ENCODE data around the gene PALM2AKAP2. TPM values are rescaled to one million over a fixed set of nuclear protein-coding genes. Genes with fewer than 3 reads are reported as not detected.

The PALM2AKAP2 gene
- polyA plus RNA-seq, 1 donor from 2014 or later = 0.41 TPM

DNA sequence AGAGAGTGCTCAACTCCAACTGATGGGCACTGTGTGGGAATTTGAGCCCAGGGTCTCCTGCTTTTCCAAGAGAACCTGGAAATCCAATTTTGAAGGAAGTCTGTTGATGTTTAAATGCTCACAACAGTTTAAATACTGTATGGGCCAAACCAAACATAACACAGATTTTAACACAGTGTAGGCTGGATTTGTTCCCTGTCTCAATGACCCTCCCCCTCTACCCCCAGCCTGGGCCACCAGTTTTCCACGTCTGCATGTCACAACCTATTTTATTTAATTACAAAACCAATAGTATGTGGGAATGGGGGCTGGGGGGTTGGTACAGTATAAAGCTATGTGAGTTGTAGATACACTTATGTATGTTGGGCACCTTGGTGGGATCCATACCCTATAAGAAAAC, 11.7 kb downstream of the PALM2AKAP2 start:
- Histone ChIP-seq H3K4me2 (ENCODE audit: low read length) (no peak overlapping the region), H3K4me3 (ENCODE audit: low read length) (no peak overlapping the region), H3K9me3 (ENCODE audit: low read length) (no peaks in the 10 kb centered on the region), H4K20me1 (ENCODE audit: insufficient read depth) (no peaks in the 10 kb centered on the region), H3K9me2 (ENCODE audit: insufficient read depth, low read length) (no peaks in the 10 kb centered on the region), H3K27ac (ENCODE audit: low read length) (no peak overlapping the region), H3K79me2 (replicated peaks; ENCODE audit: insufficient read depth, low read length) (no peaks in the 10 kb centered on the region), H2AFZ (ENCODE audit: low read depth, low read length) (no peak overlapping the region), H3K36me3 (ENCODE audit: insufficient read depth, low read length) (no peaks in the 10 kb centered on the region), H3F3A (ENCODE audit: insufficient read depth, low read length, poor library complexity, severe bottlenecking) (no peaks in the 10 kb centered on the region), H3K9ac (ENCODE audit: low read length) (no peak overlapping the region), H3K27me3 (ENCODE audit: insufficient read depth, low read depth, low read length) (no peaks in the 10 kb centered on the region)
- TF ChIP-seq TAF1 (IDR thresholded peaks at IDR 0.05; ENCODE audit: low read depth) (no peak), EP300 (conservative IDR thresholded peaks at IDR 0.05; ENCODE audit: poor library complexity, severe bottlenecking) (no peak), EZH2 (IDR thresholded peaks at IDR 0.05; ENCODE audit: borderline replicate concordance, insufficient read depth, low read length, poor library complexity, severe bottlenecking) (no peak), RAD21 (conservative IDR thresholded peaks at IDR 0.05) (no peak), MXI1 (conservative IDR thresholded peaks at IDR 0.05; ENCODE audit: poor library complexity, severe bottlenecking) (no peak), POLR2AphosphoS5 (IDR thresholded peaks at IDR 0.05) (no peak), SMC3 (conservative IDR thresholded peaks at IDR 0.05; ENCODE audit: poor library complexity) (no peak)
- TF ChIP-seq, protein P1, sequence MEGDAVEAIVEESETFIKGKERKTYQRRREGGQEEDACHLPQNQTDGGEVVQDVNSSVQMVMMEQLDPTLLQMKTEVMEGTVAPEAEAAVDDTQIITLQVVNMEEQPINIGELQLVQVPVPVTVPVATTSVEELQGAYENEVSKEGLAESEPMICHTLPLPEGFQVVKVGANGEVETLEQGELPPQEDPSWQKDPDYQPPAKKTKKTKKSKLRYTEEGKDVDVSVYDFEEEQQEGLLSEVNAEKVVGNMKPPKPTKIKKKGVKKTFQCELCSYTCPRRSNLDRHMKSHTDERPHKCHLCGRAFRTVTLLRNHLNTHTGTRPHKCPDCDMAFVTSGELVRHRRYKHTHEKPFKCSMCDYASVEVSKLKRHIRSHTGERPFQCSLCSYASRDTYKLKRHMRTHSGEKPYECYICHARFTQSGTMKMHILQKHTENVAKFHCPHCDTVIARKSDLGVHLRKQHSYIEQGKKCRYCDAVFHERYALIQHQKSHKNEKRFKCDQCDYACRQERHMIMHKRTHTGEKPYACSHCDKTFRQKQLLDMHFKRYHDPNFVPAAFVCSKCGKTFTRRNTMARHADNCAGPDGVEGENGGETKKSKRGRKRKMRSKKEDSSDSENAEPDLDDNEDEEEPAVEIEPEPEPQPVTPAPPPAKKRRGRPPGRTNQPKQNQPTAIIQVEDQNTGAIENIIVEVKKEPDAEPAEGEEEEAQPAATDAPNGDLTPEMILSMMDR (IDR thresholded peaks at IDR 0.05; ENCODE audit: poor library complexity, severe bottlenecking) = no peak
- TF ChIP-seq, protein P2, sequence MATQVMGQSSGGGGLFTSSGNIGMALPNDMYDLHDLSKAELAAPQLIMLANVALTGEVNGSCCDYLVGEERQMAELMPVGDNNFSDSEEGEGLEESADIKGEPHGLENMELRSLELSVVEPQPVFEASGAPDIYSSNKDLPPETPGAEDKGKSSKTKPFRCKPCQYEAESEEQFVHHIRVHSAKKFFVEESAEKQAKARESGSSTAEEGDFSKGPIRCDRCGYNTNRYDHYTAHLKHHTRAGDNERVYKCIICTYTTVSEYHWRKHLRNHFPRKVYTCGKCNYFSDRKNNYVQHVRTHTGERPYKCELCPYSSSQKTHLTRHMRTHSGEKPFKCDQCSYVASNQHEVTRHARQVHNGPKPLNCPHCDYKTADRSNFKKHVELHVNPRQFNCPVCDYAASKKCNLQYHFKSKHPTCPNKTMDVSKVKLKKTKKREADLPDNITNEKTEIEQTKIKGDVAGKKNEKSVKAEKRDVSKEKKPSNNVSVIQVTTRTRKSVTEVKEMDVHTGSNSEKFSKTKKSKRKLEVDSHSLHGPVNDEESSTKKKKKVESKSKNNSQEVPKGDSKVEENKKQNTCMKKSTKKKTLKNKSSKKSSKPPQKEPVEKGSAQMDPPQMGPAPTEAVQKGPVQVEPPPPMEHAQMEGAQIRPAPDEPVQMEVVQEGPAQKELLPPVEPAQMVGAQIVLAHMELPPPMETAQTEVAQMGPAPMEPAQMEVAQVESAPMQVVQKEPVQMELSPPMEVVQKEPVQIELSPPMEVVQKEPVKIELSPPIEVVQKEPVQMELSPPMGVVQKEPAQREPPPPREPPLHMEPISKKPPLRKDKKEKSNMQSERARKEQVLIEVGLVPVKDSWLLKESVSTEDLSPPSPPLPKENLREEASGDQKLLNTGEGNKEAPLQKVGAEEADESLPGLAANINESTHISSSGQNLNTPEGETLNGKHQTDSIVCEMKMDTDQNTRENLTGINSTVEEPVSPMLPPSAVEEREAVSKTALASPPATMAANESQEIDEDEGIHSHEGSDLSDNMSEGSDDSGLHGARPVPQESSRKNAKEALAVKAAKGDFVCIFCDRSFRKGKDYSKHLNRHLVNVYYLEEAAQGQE (IDR thresholded peaks at IDR 0.05; ENCODE audit: borderline replicate concordance) = no peak

DNA sequence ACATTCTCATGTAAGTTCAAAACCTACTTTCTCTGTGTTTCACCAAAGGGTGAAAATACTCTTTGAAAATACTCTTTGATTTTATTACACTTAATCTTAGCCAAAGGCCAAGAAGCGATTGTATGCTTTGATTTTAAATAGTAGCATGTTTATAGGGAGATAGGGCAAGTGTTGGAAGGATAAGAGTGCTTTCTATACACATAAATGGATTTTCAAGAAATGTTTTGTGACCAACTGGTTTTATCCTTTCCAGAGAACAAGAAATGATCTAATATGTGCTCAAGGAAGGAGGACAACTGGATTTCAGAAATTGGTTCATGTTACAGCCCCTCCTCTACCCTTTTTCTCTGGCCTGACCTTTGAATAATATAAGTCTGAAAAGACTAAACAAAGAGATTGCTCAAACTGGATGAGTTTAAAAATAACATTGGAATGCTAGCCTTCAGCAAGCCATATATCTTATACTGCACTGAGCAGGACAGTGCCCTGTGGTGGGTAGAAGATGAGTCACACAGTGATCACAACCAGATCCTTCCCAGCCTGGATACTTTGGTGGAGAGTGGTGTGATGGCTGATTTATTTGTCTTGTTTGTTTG, 13.1 kb downstream of the PALM2AKAP2 start:
- H3K9ac ChIP-seq (ENCODE audit: low read length) = no peak overlapping the region
- no peaks in the 10 kb centered on the region for H3K79me2 ChIP-seq (replicated peaks; ENCODE audit: insufficient read depth, low read length)

More for the DNA sequence above, 13.1 kb downstream of the PALM2AKAP2 start:
- Histone ChIP-seq H3K4me3 (ENCODE audit: low read length) (no peak overlapping the region), H3K27me3 (ENCODE audit: insufficient read depth, low read depth, low read length) (no peaks in the 10 kb centered on the region), H3K27ac (ENCODE audit: low read length) (no peak overlapping the region), H3K4me2 (ENCODE audit: low read length) (no peak overlapping the region), H4K20me1 (ENCODE audit: insufficient read depth) (no peaks in the 10 kb centered on the region), H3K9me3 (ENCODE audit: low read length) (no peaks in the 10 kb centered on the region), H3K9me2 (ENCODE audit: insufficient read depth, low read length) (no peaks in the 10 kb centered on the region), H2AFZ (ENCODE audit: low read depth, low read length) (no peak overlapping the region), H3F3A (ENCODE audit: insufficient read depth, low read length, poor library complexity, severe bottlenecking) (no peaks in the 10 kb centered on the region), H3K36me3 (ENCODE audit: insufficient read depth, low read length) (no peaks in the 10 kb centered on the region)
- no peak for TF ChIP-seq RAD21 (conservative IDR thresholded peaks at IDR 0.05)
- TF ChIP-seq, protein P1 (IDR thresholded peaks at IDR 0.05; ENCODE audit: poor library complexity, severe bottlenecking) = no peak
- TF ChIP-seq POLR2AphosphoS5 (IDR thresholded peaks at IDR 0.05) = no peak
- no peak for TF ChIP-seq EP300 (conservative IDR thresholded peaks at IDR 0.05; ENCODE audit: poor library complexity, severe bottlenecking)
- TF ChIP-seq MXI1 (conservative IDR thresholded peaks at IDR 0.05; ENCODE audit: poor library complexity, severe bottlenecking) = no peak
- no peak for TF ChIP-seq SMC3 (conservative IDR thresholded peaks at IDR 0.05; ENCODE audit: poor library complexity)
- no peak for TF ChIP-seq EZH2 (IDR thresholded peaks at IDR 0.05; ENCODE audit: borderline replicate concordance, insufficient read depth, low read length, poor library complexity, severe bottlenecking)
- no peak for TF ChIP-seq TAF1 (IDR thresholded peaks at IDR 0.05; ENCODE audit: low read depth)
- TF ChIP-seq, protein P2 (IDR thresholded peaks at IDR 0.05; ENCODE audit: borderline replicate concordance) = no peak

Measured in neural cell (in vitro differentiated cells).